ENCODE data around the gene RILPL1.
"Not testable (repeated sequence)": the region's sequence is repeated elsewhere in the genome, so short reads cannot be mapped to it uniquely, and the experiment has no call there.

The RILPL1 gene

GRCh38 chr12:123472438-123472849, 61.1 kb downstream of the RILPL1 start:
- no peak overlapping the region for H3K4me3 ChIP-seq (ENCODE audit: insufficient read depth, low read depth, low read length, poor library complexity, severe bottlenecking)
- H3K4me1 ChIP-seq (ENCODE audit: control insufficient read depth, insufficient read depth, low read length, poor library complexity, severe bottlenecking) = peaks cover 7% of the 10 kb centered on the region
- H3K27ac ChIP-seq (ENCODE audit: insufficient read depth, low read length, poor library complexity, severe bottlenecking) = no peak overlapping the region
- H3K36me3 ChIP-seq (ENCODE audit: control insufficient read depth, insufficient read depth, low read length) = peaks cover 10% of the 10 kb centered on the region
- no peak for DNase-seq
- H3K27me3 ChIP-seq (replicated peaks; ENCODE audit: control insufficient read depth, insufficient read depth, low read length, poor library complexity, severe bottlenecking) = no peaks in the 10 kb centered on the region
- no peaks in the 10 kb centered on the region for H3K9me3 ChIP-seq (ENCODE audit: control insufficient read depth, low read length)

GRCh38 chr12:123471374-123472068, 62.0 kb downstream of the RILPL1 start:
- H3K9me3 ChIP-seq (ENCODE audit: control insufficient read depth, low read length) = no peaks in the 10 kb centered on the region
- no peak overlapping the region for H3K27ac ChIP-seq (ENCODE audit: insufficient read depth, low read length, poor library complexity, severe bottlenecking)
- peaks cover 7% of the 10 kb centered on the region for H3K4me1 ChIP-seq (ENCODE audit: control insufficient read depth, insufficient read depth, low read length, poor library complexity, severe bottlenecking)
- no peak for DNase-seq
- H3K27me3 ChIP-seq (replicated peaks; ENCODE audit: control insufficient read depth, insufficient read depth, low read length, poor library complexity, severe bottlenecking) = no peaks in the 10 kb centered on the region
- peaks cover 10% of the 10 kb centered on the region for H3K36me3 ChIP-seq (ENCODE audit: control insufficient read depth, insufficient read depth, low read length)
- H3K4me3 ChIP-seq (ENCODE audit: insufficient read depth, low read depth, low read length, poor library complexity, severe bottlenecking) = no peak overlapping the region

DNA sequence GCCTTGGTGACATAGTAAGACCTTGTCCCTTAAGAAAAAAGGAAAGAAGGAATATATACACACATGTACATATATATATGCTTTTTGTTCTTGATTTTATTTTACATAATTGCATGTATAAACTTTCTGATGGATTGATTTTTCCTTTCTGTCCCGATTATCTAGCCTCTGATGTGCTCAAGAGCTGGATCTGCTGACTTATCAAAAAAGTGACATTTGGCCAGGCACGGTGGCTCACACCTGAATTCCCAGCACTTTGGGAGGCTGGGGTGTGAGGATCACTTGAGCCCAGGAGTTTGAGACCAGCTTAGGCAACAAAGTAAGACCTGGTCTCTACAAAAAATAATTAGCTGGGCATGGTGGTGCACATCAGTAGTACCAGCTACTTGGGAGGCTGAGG, 63.5 kb downstream of the RILPL1 start:
- Histone ChIP-seq H3K4me3 (ENCODE audit: insufficient read depth, low read depth, low read length, poor library complexity, severe bottlenecking) (no peak overlapping the region), H3K36me3 (ENCODE audit: control insufficient read depth, insufficient read depth, low read length) (peaks cover 19% of the 10 kb centered on the region), H3K27ac (ENCODE audit: insufficient read depth, low read length, poor library complexity, severe bottlenecking) (no peak overlapping the region), H3K9me3 (ENCODE audit: control insufficient read depth, low read length) (no peaks in the 10 kb centered on the region), H3K27me3 (replicated peaks; ENCODE audit: control insufficient read depth, insufficient read depth, low read length, poor library complexity, severe bottlenecking) (no peaks in the 10 kb centered on the region), H3K4me1 (ENCODE audit: control insufficient read depth, insufficient read depth, low read length, poor library complexity, severe bottlenecking) (peaks cover 2% of the 10 kb centered on the region)
- no peak for DNase-seq

GRCh38 chr12:123468786-123469185, 64.7 kb downstream of the RILPL1 start:
- Histone ChIP-seq H3K4me1 (ENCODE audit: control insufficient read depth, insufficient read depth, low read length, poor library complexity, severe bottlenecking) (no peaks in the 10 kb centered on the region), H3K9me3 (ENCODE audit: control insufficient read depth, low read length) (no peaks in the 10 kb centered on the region), H3K36me3 (ENCODE audit: control insufficient read depth, insufficient read depth, low read length) (peaks cover 19% of the 10 kb centered on the region), H3K27me3 (replicated peaks; ENCODE audit: control insufficient read depth, insufficient read depth, low read length, poor library complexity, severe bottlenecking) (no peaks in the 10 kb centered on the region), H3K27ac (ENCODE audit: insufficient read depth, low read length, poor library complexity, severe bottlenecking) (no peak overlapping the region), H3K4me3 (ENCODE audit: insufficient read depth, low read depth, low read length, poor library complexity, severe bottlenecking) (no peak overlapping the region)
- DNase-seq = no peak

- Histone ChIP-seq H3K4me3 (ENCODE audit: insufficient read depth, low read depth, low read length, poor library complexity, severe bottlenecking) (no peak overlapping the region), H3K27ac (ENCODE audit: insufficient read depth, low read length, poor library complexity, severe bottlenecking) (no peak overlapping the region), H3K9me3 (ENCODE audit: control insufficient read depth, low read length) (no peaks in the 10 kb centered on the region), H3K4me1 (ENCODE audit: control insufficient read depth, insufficient read depth, low read length, poor library complexity, severe bottlenecking) (peaks cover 4% of the 10 kb centered on the region), H3K36me3 (ENCODE audit: control insufficient read depth, insufficient read depth, low read length) (peaks cover 10% of the 10 kb centered on the region), H3K27me3 (replicated peaks; ENCODE audit: control insufficient read depth, insufficient read depth, low read length, poor library complexity, severe bottlenecking) (no peaks in the 10 kb centered on the region)
- no peak for DNase-seq
These were observed 68.4 kb downstream of the RILPL1 start for GRCh38 chr12:123465084-123465483.

DNA sequence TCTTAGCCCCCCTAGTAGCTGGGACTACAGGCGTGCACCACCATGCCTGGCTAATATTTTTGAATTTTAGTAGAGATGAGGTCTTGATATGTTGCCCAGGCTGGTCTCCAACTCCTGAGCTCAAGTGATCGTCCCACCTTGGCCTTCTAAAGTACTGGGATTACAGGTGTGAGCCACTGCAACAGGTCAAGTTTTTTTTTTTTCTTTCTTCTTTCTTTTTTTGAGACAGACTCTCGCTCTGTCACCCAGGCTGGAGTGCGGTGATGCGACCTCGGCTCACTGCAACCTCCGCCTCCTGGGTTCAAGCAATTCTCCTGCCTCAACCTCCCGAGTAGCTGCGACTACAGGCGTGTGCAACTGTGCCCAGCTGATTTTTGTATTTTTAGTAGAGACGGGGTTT, 70.3 kb downstream of the RILPL1 start:
- not testable (repeated sequence) for H3K4me3 ChIP-seq (ENCODE audit: insufficient read depth, low read depth, low read length, poor library complexity, severe bottlenecking); DNase-seq; H3K9me3 ChIP-seq (ENCODE audit: control insufficient read depth, low read length); H3K27ac ChIP-seq (ENCODE audit: insufficient read depth, low read length, poor library complexity, severe bottlenecking); H3K36me3 ChIP-seq (ENCODE audit: control insufficient read depth, insufficient read depth, low read length); H3K27me3 ChIP-seq (replicated peaks; ENCODE audit: control insufficient read depth, insufficient read depth, low read length, poor library complexity, severe bottlenecking)
- H3K4me1 ChIP-seq (ENCODE audit: control insufficient read depth, insufficient read depth, low read length, poor library complexity, severe bottlenecking) = peaks cover 10% of the 10 kb centered on the region

- peak within 1 kb of the TSS; percentile 99 for H3K27ac ChIP-seq (ENCODE audit: insufficient read depth, low read length, poor library complexity, severe bottlenecking)
- H3K36me3 ChIP-seq (ENCODE audit: control insufficient read depth, insufficient read depth, low read length) = no peaks in the 10 kb centered on the region
- H3K4me3 ChIP-seq (ENCODE audit: insufficient read depth, low read depth, low read length, poor library complexity, severe bottlenecking) = peak within 1 kb of the TSS; percentile 99
- H3K27me3 ChIP-seq (replicated peaks; ENCODE audit: control insufficient read depth, insufficient read depth, low read length, poor library complexity, severe bottlenecking) = no peaks in the 10 kb centered on the region
- peaks cover 10% of the 10 kb centered on the region for H3K4me1 ChIP-seq (ENCODE audit: control insufficient read depth, insufficient read depth, low read length, poor library complexity, severe bottlenecking)
- no peaks in the 10 kb centered on the region for H3K9me3 ChIP-seq (ENCODE audit: control insufficient read depth, low read length)
- peak; percentile 66 to 82 (median 78) for DNase-seq
These were observed 75.3 kb downstream of the RILPL1 start, which contains the start of gene SNRNP35 for GRCh38 chr12:123457980-123458779. SNRNP35 (plus strand) TSS chr12:123458139; CDS start chr12:123465541, 7,402 bp downstream.

- no peak overlapping the region for H3K4me3 ChIP-seq (ENCODE audit: insufficient read depth, low read depth, low read length, poor library complexity, severe bottlenecking)
- no peaks in the 10 kb centered on the region for H3K9me3 ChIP-seq (ENCODE audit: control insufficient read depth, low read length)
- no peaks in the 10 kb centered on the region for H3K36me3 ChIP-seq (ENCODE audit: control insufficient read depth, insufficient read depth, low read length)
- H3K4me1 ChIP-seq (ENCODE audit: control insufficient read depth, insufficient read depth, low read length, poor library complexity, severe bottlenecking) = peaks cover 3% of the 10 kb centered on the region
- DNase-seq = no peak
- no peak overlapping the region for H3K27ac ChIP-seq (ENCODE audit: insufficient read depth, low read length, poor library complexity, severe bottlenecking)
- no peaks in the 10 kb centered on the region for H3K27me3 ChIP-seq (replicated peaks; ENCODE audit: control insufficient read depth, insufficient read depth, low read length, poor library complexity, severe bottlenecking)
These were observed 80.4 kb downstream of the RILPL1 start for GRCh38 chr12:123453165-123453564.

GRCh38 chr12:123452276-123452550, 81.3 kb downstream of the RILPL1 start:
- DNase-seq; H3K36me3 ChIP-seq (ENCODE audit: control insufficient read depth, insufficient read depth, low read length); H3K4me3 ChIP-seq (ENCODE audit: insufficient read depth, low read depth, low read length, poor library complexity, severe bottlenecking); H3K27me3 ChIP-seq (replicated peaks; ENCODE audit: control insufficient read depth, insufficient read depth, low read length, poor library complexity, severe bottlenecking); H3K9me3 ChIP-seq (ENCODE audit: control insufficient read depth, low read length); H3K4me1 ChIP-seq (ENCODE audit: control insufficient read depth, insufficient read depth, low read length, poor library complexity, severe bottlenecking); H3K27ac ChIP-seq (ENCODE audit: insufficient read depth, low read length, poor library complexity, severe bottlenecking): not testable (repeated sequence)

- H3K4me1 ChIP-seq (ENCODE audit: control insufficient read depth, insufficient read depth, low read length, poor library complexity, severe bottlenecking) = peaks cover 12% of the 10 kb centered on the region
- H3K36me3 ChIP-seq (ENCODE audit: control insufficient read depth, insufficient read depth, low read length) = no peaks in the 10 kb centered on the region
- DNase-seq = no peak
- H3K9me3 ChIP-seq (ENCODE audit: control insufficient read depth, low read length) = no peaks in the 10 kb centered on the region
- no peak overlapping the region for H3K27ac ChIP-seq (ENCODE audit: insufficient read depth, low read length, poor library complexity, severe bottlenecking)
- H3K4me3 ChIP-seq (ENCODE audit: insufficient read depth, low read depth, low read length, poor library complexity, severe bottlenecking) = no peak overlapping the region
- H3K27me3 ChIP-seq (replicated peaks; ENCODE audit: control insufficient read depth, insufficient read depth, low read length, poor library complexity, severe bottlenecking) = no peaks in the 10 kb centered on the region
These were observed 82.9 kb downstream of the RILPL1 start for GRCh38 chr12:123450636-123451035.

Data from effector memory CD4-positive, alpha-beta T cell (primary cell).